Measurements from ENCODE around the gene TENM4.

TENM4 gene

GRCh38 chr11:78821371-78822306 is 619.2 kb downstream of the TENM4 start:
- peaks cover 6% of the 10 kb centered on the region for H3K4me1 Mint-ChIP-seq (ENCODE audit: low read depth)

GRCh38 chr11:78820741-78821140 is 620.1 kb downstream of the TENM4 start:
- no peaks in the 10 kb centered on the region for H3K9me3 Mint-ChIP-seq
- no peaks in the 10 kb centered on the region for H3K36me3 Mint-ChIP-seq (ENCODE audit: low read depth)
- peaks cover 15% of the 10 kb centered on the region for H3K4me1 Mint-ChIP-seq (ENCODE audit: low read depth)
- intact Hi-C loops (cut with micrococcal nuclease), result no loop called here
- H3K27ac Mint-ChIP-seq, result no peak overlapping the region
- H3K4me3 Mint-ChIP-seq, result no peak overlapping the region
- peaks cover 17% of the 10 kb centered on the region for H3K27me3 Mint-ChIP-seq

More at GRCh38 chr11:78821371-78822306, 619.2 kb downstream of the TENM4 start:
- intact Hi-C loops (cut with micrococcal nuclease), result no loop called here
- H3K9me3 Mint-ChIP-seq, result no peaks in the 10 kb centered on the region
- H3K36me3 Mint-ChIP-seq (ENCODE audit: low read depth), result no peaks in the 10 kb centered on the region
- no peak overlapping the region for H3K27ac Mint-ChIP-seq
- H3K27me3 Mint-ChIP-seq, result peaks cover 17% of the 10 kb centered on the region
- H3K4me3 Mint-ChIP-seq, result no peak overlapping the region

GRCh38 chr11:78818201-78818600 is 622.6 kb downstream of the TENM4 start:
- Mint-ChIP-seq H3K27me3 (peaks cover 14% of the 10 kb centered on the region), H3K36me3 (ENCODE audit: low read depth) (no peaks in the 10 kb centered on the region), H3K4me3 (no peak overlapping the region), H3K9me3 (no peaks in the 10 kb centered on the region), H3K4me1 (ENCODE audit: low read depth) (peaks cover 21% of the 10 kb centered on the region), H3K27ac (no peak overlapping the region)
- intact Hi-C loops (cut with micrococcal nuclease), result no loop called here

- H3K4me1 Mint-ChIP-seq (ENCODE audit: low read depth), result peaks cover 32% of the 10 kb centered on the region
- no peak overlapping the region for H3K27ac Mint-ChIP-seq
These were observed 625.0 kb downstream of the TENM4 start for GRCh38 chr11:78815831-78816230.

GRCh38 chr11:78812513-78813293 is 628.1 kb downstream of the TENM4 start:
- intact Hi-C loops (cut with micrococcal nuclease), result no loop called here

More at GRCh38 chr11:78815831-78816230, 625.0 kb downstream of the TENM4 start:
- peaks cover 11% of the 10 kb centered on the region for H3K27me3 Mint-ChIP-seq
- H3K36me3 Mint-ChIP-seq (ENCODE audit: low read depth), result no peaks in the 10 kb centered on the region
- no peaks in the 10 kb centered on the region for H3K9me3 Mint-ChIP-seq
- intact Hi-C loops (cut with micrococcal nuclease), result no loop called here
- H3K4me3 Mint-ChIP-seq, result no peak overlapping the region

GRCh38 chr11:78810559-78811009 is 630.2 kb downstream of the TENM4 start:
- no peaks in the 10 kb centered on the region for H3K36me3 Mint-ChIP-seq (ENCODE audit: low read depth)
- H3K27me3 Mint-ChIP-seq, result peaks cover 7% of the 10 kb centered on the region
- no peak overlapping the region for H3K27ac Mint-ChIP-seq
- H3K4me3 Mint-ChIP-seq, result no peak overlapping the region
- H3K4me1 Mint-ChIP-seq (ENCODE audit: low read depth), result peaks cover 47% of the 10 kb centered on the region
- intact Hi-C loops (cut with micrococcal nuclease), result no loop called here
- H3K9me3 Mint-ChIP-seq, result no peaks in the 10 kb centered on the region

More at GRCh38 chr11:78812513-78813293, 628.1 kb downstream of the TENM4 start:
- peak overlapping the region; percentile 13 for H3K27ac Mint-ChIP-seq
- H3K27me3 Mint-ChIP-seq, result peaks cover 7% of the 10 kb centered on the region
- H3K4me3 Mint-ChIP-seq, result no peak overlapping the region
- no peaks in the 10 kb centered on the region for H3K9me3 Mint-ChIP-seq
- no peaks in the 10 kb centered on the region for H3K36me3 Mint-ChIP-seq (ENCODE audit: low read depth)
- H3K4me1 Mint-ChIP-seq (ENCODE audit: low read depth), result peaks cover 46% of the 10 kb centered on the region

- Mint-ChIP-seq H3K36me3 (ENCODE audit: low read depth) (no peaks in the 10 kb centered on the region), H3K4me1 (ENCODE audit: low read depth) (peaks cover 47% of the 10 kb centered on the region), H3K27ac (no peak overlapping the region), H3K9me3 (no peaks in the 10 kb centered on the region), H3K4me3 (no peak overlapping the region), H3K27me3 (peaks cover 7% of the 10 kb centered on the region)
- intact Hi-C loops (cut with micrococcal nuclease), result no loop called here
These were observed 630.8 kb downstream of the TENM4 start for GRCh38 chr11:78809931-78810541.

GRCh38 chr11:78808923-78809322 is 631.9 kb downstream of the TENM4 start:
- H3K4me1 Mint-ChIP-seq (ENCODE audit: low read depth), result peaks cover 52% of the 10 kb centered on the region
- H3K9me3 Mint-ChIP-seq, result no peaks in the 10 kb centered on the region
- no peaks in the 10 kb centered on the region for H3K36me3 Mint-ChIP-seq (ENCODE audit: low read depth)
- no peak overlapping the region for H3K4me3 Mint-ChIP-seq
- peaks cover 5% of the 10 kb centered on the region for H3K27me3 Mint-ChIP-seq
- peak overlapping the region; percentile 11 for H3K27ac Mint-ChIP-seq
- intact Hi-C loops (cut with micrococcal nuclease), result no loop called here

- Mint-ChIP-seq H3K9me3 (no peaks in the 10 kb centered on the region), H3K36me3 (ENCODE audit: low read depth) (no peaks in the 10 kb centered on the region), H3K27ac (peak overlapping the region; percentile 71), H3K27me3 (peaks cover under 1% of the 10 kb centered on the region), H3K4me3 (no peak overlapping the region), H3K4me1 (ENCODE audit: low read depth) (peaks cover 52% of the 10 kb centered on the region)
- intact Hi-C loops (cut with micrococcal nuclease), result no loop called here
These were observed 633.5 kb downstream of the TENM4 start for GRCh38 chr11:78807351-78807750.

- H3K4me1 Mint-ChIP-seq (ENCODE audit: low read depth), result peaks cover 52% of the 10 kb centered on the region
- peak overlapping the region; percentile 71 for H3K27ac Mint-ChIP-seq
- no peaks in the 10 kb centered on the region for H3K9me3 Mint-ChIP-seq
- intact Hi-C loops (cut with micrococcal nuclease), result no loop called here
- peak overlapping the region; percentile 34 for H3K4me3 Mint-ChIP-seq
- H3K36me3 Mint-ChIP-seq (ENCODE audit: low read depth), result no peaks in the 10 kb centered on the region
- H3K27me3 Mint-ChIP-seq, result no peaks in the 10 kb centered on the region
These were observed 634.4 kb downstream of the TENM4 start for GRCh38 chr11:78806214-78807004.

GRCh38 chr11:78804991-78805390 is 635.8 kb downstream of the TENM4 start:
- Mint-ChIP-seq H3K27me3 (no peaks in the 10 kb centered on the region), H3K36me3 (ENCODE audit: low read depth) (no peaks in the 10 kb centered on the region), H3K4me3 (no peak overlapping the region), H3K9me3 (no peaks in the 10 kb centered on the region), H3K27ac (peak overlapping the region; percentile 37), H3K4me1 (ENCODE audit: low read depth) (peaks cover 67% of the 10 kb centered on the region)
- intact Hi-C loops (cut with micrococcal nuclease), result no loop called here

- Mint-ChIP-seq H3K36me3 (ENCODE audit: low read depth) (no peaks in the 10 kb centered on the region), H3K4me3 (no peak overlapping the region), H3K4me1 (ENCODE audit: low read depth) (peaks cover 70% of the 10 kb centered on the region), H3K9me3 (no peaks in the 10 kb centered on the region), H3K27me3 (no peaks in the 10 kb centered on the region), H3K27ac (no peak overlapping the region)
- intact Hi-C loops (cut with micrococcal nuclease), result no loop called here
These were observed 636.8 kb downstream of the TENM4 start for GRCh38 chr11:78803995-78804394.

- no peaks in the 10 kb centered on the region for H3K36me3 Mint-ChIP-seq (ENCODE audit: low read depth)
- H3K27me3 Mint-ChIP-seq, result no peaks in the 10 kb centered on the region
- H3K27ac Mint-ChIP-seq, result peak overlapping the region; percentile 77
- H3K9me3 Mint-ChIP-seq, result no peaks in the 10 kb centered on the region
- H3K4me1 Mint-ChIP-seq (ENCODE audit: low read depth), result peaks cover 67% of the 10 kb centered on the region
- intact Hi-C loops (cut with micrococcal nuclease), result no loop called here
- no peak overlapping the region for H3K4me3 Mint-ChIP-seq
These were observed 638.6 kb downstream of the TENM4 start for GRCh38 chr11:78802058-78802761.

All from dendritic cell treated with granulocyte-macrophage colony-stimulating factor and Interleukin-4, amounts not matched to agents 40 ng/mL and 50 ng/mL, for 4 days (primary cell).